Measurements from ENCODE around the gene NOS1AP.

GRCh38 chr1:162361349-162361748, 291.9 kb downstream of the NOS1AP start:
- no peak for TF ChIP-seq REST (IDR thresholded peaks at IDR 0.05; ENCODE audit: low read depth)
- no peak for TF ChIP-seq YY1 (IDR thresholded peaks at IDR 0.05; ENCODE audit: extremely low read depth, insufficient replicate concordance, low read depth, low read length)
- no peak for TF ChIP-seq MAX (IDR thresholded peaks at IDR 0.05)
- no peak for TF ChIP-seq SIN3A (IDR thresholded peaks at IDR 0.05; ENCODE audit: low read depth)
